ENCODE data around the gene KCNH2. TPM values are rescaled to one million over a fixed set of nuclear protein-coding genes. Genes with fewer than 3 reads are reported as not detected.

The KCNH2 gene
- total RNA-seq, 4 donors from 2014 or later = 0.22 TPM; not detected in 3

DNA sequence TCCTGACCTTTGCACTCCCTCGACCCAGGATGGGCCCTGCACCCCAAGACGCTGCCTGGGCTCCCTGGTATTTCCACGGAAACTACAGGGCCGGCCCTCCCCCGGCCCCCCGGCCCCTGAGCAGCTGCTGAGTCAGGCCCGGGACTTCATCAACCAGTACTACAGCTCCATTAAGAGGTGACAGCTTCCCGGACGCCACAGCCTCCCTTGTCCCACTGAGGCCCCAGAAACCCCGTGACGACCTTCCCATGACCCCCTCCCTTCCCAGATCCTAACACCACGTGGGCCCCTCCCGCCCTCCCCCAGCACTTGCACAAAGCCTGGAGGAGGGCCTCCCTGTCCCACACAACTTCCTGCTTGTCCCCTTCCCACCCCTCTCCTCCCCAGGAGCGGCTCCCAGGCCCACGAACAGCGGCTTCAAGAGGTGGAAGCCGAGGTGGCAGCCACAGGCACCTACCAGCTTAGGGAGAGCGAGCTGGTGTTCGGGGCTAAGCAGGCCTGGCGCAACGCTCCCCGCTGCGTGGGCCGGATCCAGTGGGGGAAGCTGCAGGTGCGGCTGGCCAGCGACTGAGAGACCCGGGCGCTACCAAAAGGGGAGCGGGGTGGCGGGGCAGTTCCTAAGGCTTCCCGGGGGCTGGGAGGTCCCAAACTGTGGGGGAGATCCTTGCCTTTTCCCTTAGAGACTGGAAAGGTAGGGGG is 18.4 kb upstream of the KCNH2 start:
- TF ChIP-seq, protein P1, sequence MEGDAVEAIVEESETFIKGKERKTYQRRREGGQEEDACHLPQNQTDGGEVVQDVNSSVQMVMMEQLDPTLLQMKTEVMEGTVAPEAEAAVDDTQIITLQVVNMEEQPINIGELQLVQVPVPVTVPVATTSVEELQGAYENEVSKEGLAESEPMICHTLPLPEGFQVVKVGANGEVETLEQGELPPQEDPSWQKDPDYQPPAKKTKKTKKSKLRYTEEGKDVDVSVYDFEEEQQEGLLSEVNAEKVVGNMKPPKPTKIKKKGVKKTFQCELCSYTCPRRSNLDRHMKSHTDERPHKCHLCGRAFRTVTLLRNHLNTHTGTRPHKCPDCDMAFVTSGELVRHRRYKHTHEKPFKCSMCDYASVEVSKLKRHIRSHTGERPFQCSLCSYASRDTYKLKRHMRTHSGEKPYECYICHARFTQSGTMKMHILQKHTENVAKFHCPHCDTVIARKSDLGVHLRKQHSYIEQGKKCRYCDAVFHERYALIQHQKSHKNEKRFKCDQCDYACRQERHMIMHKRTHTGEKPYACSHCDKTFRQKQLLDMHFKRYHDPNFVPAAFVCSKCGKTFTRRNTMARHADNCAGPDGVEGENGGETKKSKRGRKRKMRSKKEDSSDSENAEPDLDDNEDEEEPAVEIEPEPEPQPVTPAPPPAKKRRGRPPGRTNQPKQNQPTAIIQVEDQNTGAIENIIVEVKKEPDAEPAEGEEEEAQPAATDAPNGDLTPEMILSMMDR (IDR thresholded peaks at IDR 0.05; ENCODE audit: low read depth) = no peak

GRCh38 chr7:150994838-150995510 is 16.9 kb upstream of the KCNH2 start:
- TF ChIP-seq, protein P1 (IDR thresholded peaks at IDR 0.05; ENCODE audit: low read depth) = no peak

DNA sequence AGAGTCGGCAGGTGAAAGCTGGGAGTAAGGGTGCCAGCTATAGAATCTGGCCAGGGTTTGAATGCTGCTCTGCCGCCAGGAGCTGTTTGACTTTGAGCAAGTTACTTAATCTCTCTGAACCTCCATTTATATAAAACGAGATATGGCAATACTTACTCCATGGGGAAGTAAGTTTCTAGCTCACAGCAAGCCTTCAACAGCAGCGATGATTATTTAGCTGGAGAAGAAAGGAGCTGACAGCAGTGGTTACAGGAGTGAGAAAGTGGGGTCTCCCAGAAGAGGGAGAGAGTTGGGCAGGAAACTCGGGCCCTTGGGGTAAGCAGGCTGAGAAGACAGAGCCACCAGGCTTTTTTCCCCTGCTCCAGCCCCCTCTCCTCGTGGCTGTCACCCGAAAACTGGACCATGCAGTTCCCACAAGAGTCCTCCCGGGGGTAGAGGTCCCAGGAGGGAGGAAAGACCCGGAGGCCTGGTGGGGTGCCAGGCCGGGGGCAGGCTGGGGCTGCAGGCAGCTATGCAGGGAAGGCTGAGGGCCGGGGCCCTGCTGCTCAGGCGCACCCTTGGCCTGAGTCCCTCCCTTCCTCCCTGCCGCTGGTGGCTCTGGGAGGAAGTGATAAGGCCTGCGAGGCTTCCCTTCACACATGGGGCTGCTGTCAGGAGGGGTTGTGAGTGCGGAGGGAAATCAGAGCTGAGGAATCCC is 16.2 kb upstream of the KCNH2 start:
- TF ChIP-seq, protein P1 (IDR thresholded peaks at IDR 0.05; ENCODE audit: low read depth) = no peak

GRCh38 chr7:150993511-150993910 is 15.4 kb upstream of the KCNH2 start:
- TF ChIP-seq, protein P1 (IDR thresholded peaks at IDR 0.05; ENCODE audit: low read depth) = no peak

DNA sequence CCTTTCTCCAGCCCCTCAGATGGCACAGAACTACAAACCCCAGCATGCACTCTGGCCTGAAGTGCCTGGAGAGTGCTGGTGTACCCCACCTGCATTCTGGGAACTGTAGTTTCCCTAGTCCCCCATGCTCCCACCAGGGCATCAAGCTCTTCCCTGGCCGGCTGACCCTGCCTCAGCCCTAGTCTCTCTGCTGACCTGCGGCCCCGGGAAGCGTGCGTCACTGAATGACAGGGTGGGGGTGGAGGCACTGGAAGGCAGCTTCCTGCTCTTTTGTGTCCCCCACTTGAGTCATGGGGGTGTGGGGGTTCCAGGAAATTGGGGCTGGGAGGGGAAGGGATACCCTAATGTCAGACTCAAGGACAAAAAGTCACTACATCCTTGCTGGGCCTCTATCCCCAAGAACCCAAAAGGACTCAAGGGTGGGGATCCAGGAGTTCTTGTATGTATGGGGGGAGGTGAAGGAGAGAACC is 14.7 kb upstream of the KCNH2 start:
- TF ChIP-seq, protein P1 (IDR thresholded peaks at IDR 0.05; ENCODE audit: low read depth) = no peak

DNA sequence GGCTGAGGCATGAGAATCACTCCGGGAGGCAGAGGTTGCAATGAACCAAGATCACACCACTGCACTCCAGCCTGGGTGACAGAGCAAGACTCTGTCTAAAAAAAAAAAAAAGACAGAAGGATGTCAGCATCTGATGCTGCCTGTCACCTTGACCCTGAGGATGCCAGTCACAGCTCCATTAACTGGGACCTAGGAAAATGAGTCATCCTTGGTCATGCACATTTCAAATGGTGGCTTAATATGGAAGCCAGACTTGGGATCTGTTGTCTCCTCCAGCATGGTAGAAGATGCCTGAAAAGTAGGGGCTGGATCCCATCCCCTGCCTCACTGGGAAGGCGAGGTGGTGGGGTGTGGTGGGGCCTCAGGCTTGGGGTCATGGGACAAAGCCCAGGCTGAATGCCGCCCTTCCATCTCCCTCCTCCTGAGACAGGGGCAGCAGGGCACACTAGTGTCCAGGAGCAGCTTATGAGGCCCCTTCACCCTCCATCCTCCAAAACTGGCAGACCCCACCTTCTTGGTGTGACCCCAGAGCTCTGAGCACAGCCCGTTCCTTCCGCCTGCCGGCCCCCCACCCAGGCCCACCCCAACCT is 14.0 kb upstream of the KCNH2 start:
- TF ChIP-seq, protein P1 (IDR thresholded peaks at IDR 0.05; ENCODE audit: low read depth) = no peak

All from subcutaneous adipose tissue (tissue), 4 donors.